SW 1271 (cell line): Measurements from ENCODE around the gene SENP1.

Source experiments
- DNase-seq, 2 experiments: peaks; one replicate each; lab custom pipeline; 2025; lab: John Stamatoyannopoulos, UW

Gene SENP1

GRCh38 chr12:48036818-48037217 lies 69.1 kb downstream of the SENP1 start:
- DNase-seq = no peak

GRCh38 chr12:48034835-48035805 lies 70.8 kb downstream of the SENP1 start:
- DNase-seq = no peak

- DNase-seq = no peak
Measured at GRCh38 chr12:48033451-48033850, 72.4 kb downstream of the SENP1 start.

GRCh38 chr12:48032597-48032996 lies 73.3 kb downstream of the SENP1 start:
- no peak for DNase-seq

- no peak for DNase-seq
Measured at GRCh38 chr12:48031135-48031960, 74.5 kb downstream of the SENP1 start.

- DNase-seq = no peak
Measured at GRCh38 chr12:48030173-48030650, 75.7 kb downstream of the SENP1 start.

- peak in 1 of 2 experiments; percentile 63 for DNase-seq
Measured at GRCh38 chr12:48029491-48030172, 76.2 kb downstream of the SENP1 start.

GRCh38 chr12:48028541-48029431 lies 77.1 kb downstream of the SENP1 start:
- no peak for DNase-seq

- no peak for DNase-seq
Measured at GRCh38 chr12:48027183-48028002, 78.5 kb downstream of the SENP1 start.

GRCh38 chr12:48026060-48026827 lies 79.6 kb downstream of the SENP1 start:
- DNase-seq = no peak

- DNase-seq = no peak
Measured at GRCh38 chr12:48025281-48025680, 80.6 kb downstream of the SENP1 start.

- DNase-seq = no peak
Measured at GRCh38 chr12:48024735-48025134, 81.1 kb downstream of the SENP1 start.

- DNase-seq = no peak
Measured at GRCh38 chr12:48023386-48023785, 82.5 kb downstream of the SENP1 start.

GRCh38 chr12:48022676-48023385 lies 83.0 kb downstream of the SENP1 start:
- DNase-seq = no peak

GRCh38 chr12:48022180-48022521 lies 83.7 kb downstream of the SENP1 start:
- no peak for DNase-seq

- DNase-seq = no peak
Measured at GRCh38 chr12:48021485-48022179, 84.2 kb downstream of the SENP1 start.

GRCh38 chr12:48019639-48020265 lies 86.1 kb downstream of the SENP1 start:
- DNase-seq = no peak

- no peak for DNase-seq
Measured at GRCh38 chr12:48018618-48018995, 87.3 kb downstream of the SENP1 start.
